ENCODE data around the gene GTPBP10.

DNA sequence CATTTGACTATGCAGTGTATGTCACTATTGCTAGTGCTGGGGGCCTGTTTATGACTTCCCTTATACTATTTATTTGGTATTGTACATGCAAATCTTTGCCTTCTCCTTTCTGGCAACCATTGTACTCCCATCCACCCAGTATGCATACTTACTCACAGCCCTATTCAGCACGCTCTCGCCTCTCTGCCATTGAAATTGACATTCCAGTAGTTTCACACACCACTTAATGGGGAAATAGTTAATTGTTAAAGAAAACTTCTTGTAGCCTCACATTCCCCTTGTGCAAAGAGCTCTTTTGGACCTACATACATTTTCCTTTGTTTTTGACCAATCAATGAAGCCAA is 66.6 kb downstream of the GTPBP10 start:
- TF ChIP-seq, protein P1, sequence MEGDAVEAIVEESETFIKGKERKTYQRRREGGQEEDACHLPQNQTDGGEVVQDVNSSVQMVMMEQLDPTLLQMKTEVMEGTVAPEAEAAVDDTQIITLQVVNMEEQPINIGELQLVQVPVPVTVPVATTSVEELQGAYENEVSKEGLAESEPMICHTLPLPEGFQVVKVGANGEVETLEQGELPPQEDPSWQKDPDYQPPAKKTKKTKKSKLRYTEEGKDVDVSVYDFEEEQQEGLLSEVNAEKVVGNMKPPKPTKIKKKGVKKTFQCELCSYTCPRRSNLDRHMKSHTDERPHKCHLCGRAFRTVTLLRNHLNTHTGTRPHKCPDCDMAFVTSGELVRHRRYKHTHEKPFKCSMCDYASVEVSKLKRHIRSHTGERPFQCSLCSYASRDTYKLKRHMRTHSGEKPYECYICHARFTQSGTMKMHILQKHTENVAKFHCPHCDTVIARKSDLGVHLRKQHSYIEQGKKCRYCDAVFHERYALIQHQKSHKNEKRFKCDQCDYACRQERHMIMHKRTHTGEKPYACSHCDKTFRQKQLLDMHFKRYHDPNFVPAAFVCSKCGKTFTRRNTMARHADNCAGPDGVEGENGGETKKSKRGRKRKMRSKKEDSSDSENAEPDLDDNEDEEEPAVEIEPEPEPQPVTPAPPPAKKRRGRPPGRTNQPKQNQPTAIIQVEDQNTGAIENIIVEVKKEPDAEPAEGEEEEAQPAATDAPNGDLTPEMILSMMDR (IDR thresholded peaks at IDR 0.05): no peak
- TF ChIP-seq POLR2AphosphoS5 (IDR thresholded peaks at IDR 0.05; ENCODE audit: insufficient read depth in 1 of 2, low read depth in 1 of 2): no peak

Measured in vagina (tissue), 2 donors.